Fibroblast of the aortic adventitia (primary cell): ENCODE data around the gene ASCL1. TPM values are rescaled to one million over a fixed set of nuclear protein-coding genes. Genes with fewer than 3 reads are reported as not detected.

ENCODE experiments used
- DNase-seq: peaks from one replicate; pipeline ENCODE4 v3.0.0-alpha.2; 2010; ENCODE audit warnings: low read depth
- H3K4me3 ChIP-seq: 2 replicates; pipeline ENCODE4 v1.5.1; 2011; ENCODE audit warnings: low read depth, mild to moderate bottlenecking, control low read depth, low read length, moderate library complexity
- CTCF ChIP-seq: IDR thresholded peaks from 2 replicates; pipeline ENCODE4 v1.5.1; 2011; ENCODE audit warnings: mild to moderate bottlenecking, low read length, control low read depth, inconsistent platforms; ENCODE audit not compliant: insufficient read depth
- total RNA-seq: library from RNA; depleted of rRNA; stranded (reverse); fragments of >200 nt; gene quantifications from 2 replicates; pipeline ENCODE4 v1.2.3, GENCODE V29; 2012; ENCODE audit warnings: low replicate concordance

The ASCL1 gene
- total RNA-seq, 1 donor: not detected

GRCh38 chr12:102970780-102971179 lies 13.3 kb downstream of the ASCL1 start:
- TF ChIP-seq CTCF: no peak
- H3K4me3 ChIP-seq: no peak overlapping the region
- no peak for DNase-seq

GRCh38 chr12:102971227-102971626 lies 13.8 kb downstream of the ASCL1 start:
- TF ChIP-seq CTCF: no peak
- no peak for DNase-seq
- H3K4me3 ChIP-seq: no peak overlapping the region

- no peak for DNase-seq
- no peak for TF ChIP-seq CTCF
- H3K4me3 ChIP-seq: no peak overlapping the region
Measured at GRCh38 chr12:102973583-102973982, 16.1 kb downstream of the ASCL1 start.

- no peak for DNase-seq
- TF ChIP-seq CTCF: no peak
- H3K4me3 ChIP-seq: no peak overlapping the region
Measured at GRCh38 chr12:102976609-102977280, 19.3 kb downstream of the ASCL1 start.

- no peak for TF ChIP-seq CTCF
- no peak overlapping the region for H3K4me3 ChIP-seq
- DNase-seq: no peak
Measured at GRCh38 chr12:102977945-102978706, 20.7 kb downstream of the ASCL1 start.

- no peak overlapping the region for H3K4me3 ChIP-seq
- DNase-seq: no peak
- TF ChIP-seq CTCF: no peak
Measured at GRCh38 chr12:102980350-102980749, 22.9 kb downstream of the ASCL1 start.
